Hepatocyte (in vitro differentiated cells): ENCODE measurements around the gene LCE7A. TPM values are rescaled to one million over a fixed set of nuclear protein-coding genes. Genes with fewer than 3 reads are reported as not detected.

Source experiments
- DNase-seq: peaks from one replicate; pipeline ENCODE4 v3.0.0-alpha.2; 2016; ENCODE audit warnings: low spot score
- H2AFZ ChIP-seq: fragments of 200-600 bp; sonication (generic); 2 replicates; pipeline ENCODE4 v1.6.0; 2016; ENCODE audit warnings: antibody characterized with exemption, mild to moderate bottlenecking
- H3K27ac ChIP-seq: fragments of 200-600 bp; sonication (generic); 2 replicates; pipeline ENCODE4 v1.5.1; 2016; ENCODE audit warnings: mild to moderate bottlenecking
- H3K27me3 ChIP-seq: fragments of 200-600 bp; sonication (generic); 2 replicates; pipeline ENCODE4 v1.6.1; 2016
- H3K36me3 ChIP-seq: fragments of 200-600 bp; sonication (generic); replicated peaks from 2 replicates; pipeline ENCODE4 v1.5.1; 2016; ENCODE audit warnings: low read depth; ENCODE audit not compliant: insufficient read depth
- H3K4me1 ChIP-seq: fragments of 200-600 bp; sonication (generic); 2 replicates; pipeline ENCODE4 v1.5.1; 2016; ENCODE audit warnings: mild to moderate bottlenecking, moderate library complexity; ENCODE audit not compliant: insufficient read depth
- H3K4me2 ChIP-seq: fragments of 200-600 bp; sonication (generic); 2 replicates; pipeline ENCODE4 v1.6.0; 2016
- H3K4me3 ChIP-seq: fragments of 200-600 bp; sonication (generic); 2 replicates; pipeline ENCODE4 v1.5.1; 2016; ENCODE audit warnings: mild to moderate bottlenecking
- H3K79me2 ChIP-seq: fragments of 200-600 bp; sonication (generic); 2 replicates; pipeline ENCODE4 v1.6.0; 2017; ENCODE audit warnings: mild to moderate bottlenecking
- H3K9me2 ChIP-seq: fragments of 200-600 bp; sonication (generic); replicated peaks from 2 replicates; pipeline ENCODE4 v1.6.0; 2017; ENCODE audit warnings: mild to moderate bottlenecking; ENCODE audit not compliant: insufficient read depth
- H3K9me3 ChIP-seq: fragments of 200-600 bp; sonication (generic); 2 replicates; pipeline ENCODE4 v1.5.1; 2016; ENCODE audit warnings: low read depth, mild to moderate bottlenecking
- H4K20me1 ChIP-seq: fragments of 200-600 bp; sonication (generic); 2 replicates; pipeline ENCODE4 v1.6.0; 2016; ENCODE audit warnings: mild to moderate bottlenecking; ENCODE audit not compliant: insufficient read depth, poor library complexity, severe bottlenecking
- EZH2 ChIP-seq: fragments of 200-600 bp; sonication (generic); IDR thresholded peaks from 2 replicates; pipeline ENCODE4 v1.6.1; 2016; ENCODE audit warnings: antibody characterized with exemption, mild to moderate bottlenecking, borderline replicate concordance
- EZH2phosphoT487 ChIP-seq: fragments of 200-600 bp; sonication (generic); IDR thresholded peaks from one replicate; pipeline ENCODE4 v1.6.1; 2018; ENCODE audit warnings: antibody characterized with exemption, mild to moderate bottlenecking, low read depth, moderate library complexity; ENCODE audit not compliant: unreplicated experiment, severe bottlenecking
- WGBS: methylation state at CpG from one replicate; pipeline ENCODE4 v1.1.6; 2016; ENCODE audit warnings: low lambda C conversion rate; ENCODE audit errors: missing lambda C conversion rate; 5-methylcytosine and 5-hydroxymethylcytosine counted together
- polyA plus RNA-seq: library from polyadenylated mRNA; unstranded; fragments of >200 nt; fragmentation: Nextera tagmentation; extraction: Ambion mirVana; gene quantifications from 2 replicates; pipeline ENCODE4 v1.2.1, GENCODE V29; 2016
- total RNA-seq: library from RNA; depleted of rRNA; stranded (reverse); fragments of >200 nt; gene quantifications from 2 replicates; pipeline ENCODE4 v1.2.3, GENCODE V29; 2014
- TF ChIP-seq, protein P1 (sequence below): fragments of 200-600 bp; sonication (generic); IDR thresholded peaks from 2 replicates; pipeline ENCODE4 v1.5.1; 2016; ENCODE audit warnings: antibody characterized with exemption, mild to moderate bottlenecking; ENCODE audit not compliant: poor library complexity

The LCE7A gene
- total and polyA plus RNA-seq, 2 experiments from 2014 or later: not detected

DNA sequence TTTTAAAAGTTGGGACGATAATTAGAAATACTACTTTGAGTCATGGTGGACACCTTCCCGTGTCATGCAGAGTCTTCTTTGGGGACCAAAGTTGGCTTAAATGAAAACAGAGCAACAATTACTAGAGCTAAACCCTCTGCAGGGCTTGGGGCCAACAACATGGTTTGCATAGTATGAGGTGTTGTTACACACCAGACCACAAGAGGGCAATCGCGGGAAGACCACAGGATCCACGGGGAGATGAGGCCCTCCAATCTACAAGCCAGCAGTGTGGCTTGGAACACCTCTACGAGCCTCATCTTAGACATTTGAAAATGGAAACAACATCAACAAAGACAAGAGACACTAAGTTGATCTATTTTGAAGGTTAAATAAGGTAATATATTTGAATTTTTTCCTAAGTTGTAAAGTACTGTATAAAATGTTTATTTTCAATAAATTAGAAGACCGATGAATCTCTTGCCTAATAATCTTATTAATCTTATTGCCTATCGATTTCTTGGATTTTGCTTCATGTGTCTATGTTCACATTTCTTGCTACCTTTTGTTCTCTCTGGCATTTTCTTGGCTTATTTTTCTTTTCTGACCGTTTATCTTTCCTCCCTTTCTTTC, 10.1 kb downstream of the LCE7A start:
- H3K27ac ChIP-seq: no peak overlapping the region
- H3K27me3 ChIP-seq: no peaks in the 10 kb centered on the region
- H3K4me2 ChIP-seq: no peak overlapping the region
- H3K79me2 ChIP-seq: no peaks in the 10 kb centered on the region
- H3K4me1 ChIP-seq: no peaks in the 10 kb centered on the region
- TF ChIP-seq EZH2: no peak
- TF ChIP-seq EZH2phosphoT487: no peak
- TF ChIP-seq, protein P1, sequence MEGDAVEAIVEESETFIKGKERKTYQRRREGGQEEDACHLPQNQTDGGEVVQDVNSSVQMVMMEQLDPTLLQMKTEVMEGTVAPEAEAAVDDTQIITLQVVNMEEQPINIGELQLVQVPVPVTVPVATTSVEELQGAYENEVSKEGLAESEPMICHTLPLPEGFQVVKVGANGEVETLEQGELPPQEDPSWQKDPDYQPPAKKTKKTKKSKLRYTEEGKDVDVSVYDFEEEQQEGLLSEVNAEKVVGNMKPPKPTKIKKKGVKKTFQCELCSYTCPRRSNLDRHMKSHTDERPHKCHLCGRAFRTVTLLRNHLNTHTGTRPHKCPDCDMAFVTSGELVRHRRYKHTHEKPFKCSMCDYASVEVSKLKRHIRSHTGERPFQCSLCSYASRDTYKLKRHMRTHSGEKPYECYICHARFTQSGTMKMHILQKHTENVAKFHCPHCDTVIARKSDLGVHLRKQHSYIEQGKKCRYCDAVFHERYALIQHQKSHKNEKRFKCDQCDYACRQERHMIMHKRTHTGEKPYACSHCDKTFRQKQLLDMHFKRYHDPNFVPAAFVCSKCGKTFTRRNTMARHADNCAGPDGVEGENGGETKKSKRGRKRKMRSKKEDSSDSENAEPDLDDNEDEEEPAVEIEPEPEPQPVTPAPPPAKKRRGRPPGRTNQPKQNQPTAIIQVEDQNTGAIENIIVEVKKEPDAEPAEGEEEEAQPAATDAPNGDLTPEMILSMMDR: peak; percentile 33
- H4K20me1 ChIP-seq: no peaks in the 10 kb centered on the region
- no peaks in the 10 kb centered on the region for H3K36me3 ChIP-seq
- no peaks in the 10 kb centered on the region for H3K9me2 ChIP-seq
- 38% methylated on average over 9 of the region's 9 CpGs for WGBS
- peak; percentile 43 for DNase-seq
- H3K4me3 ChIP-seq: no peak overlapping the region
- H2AFZ ChIP-seq: no peak overlapping the region
- no peaks in the 10 kb centered on the region for H3K9me3 ChIP-seq

DNA sequence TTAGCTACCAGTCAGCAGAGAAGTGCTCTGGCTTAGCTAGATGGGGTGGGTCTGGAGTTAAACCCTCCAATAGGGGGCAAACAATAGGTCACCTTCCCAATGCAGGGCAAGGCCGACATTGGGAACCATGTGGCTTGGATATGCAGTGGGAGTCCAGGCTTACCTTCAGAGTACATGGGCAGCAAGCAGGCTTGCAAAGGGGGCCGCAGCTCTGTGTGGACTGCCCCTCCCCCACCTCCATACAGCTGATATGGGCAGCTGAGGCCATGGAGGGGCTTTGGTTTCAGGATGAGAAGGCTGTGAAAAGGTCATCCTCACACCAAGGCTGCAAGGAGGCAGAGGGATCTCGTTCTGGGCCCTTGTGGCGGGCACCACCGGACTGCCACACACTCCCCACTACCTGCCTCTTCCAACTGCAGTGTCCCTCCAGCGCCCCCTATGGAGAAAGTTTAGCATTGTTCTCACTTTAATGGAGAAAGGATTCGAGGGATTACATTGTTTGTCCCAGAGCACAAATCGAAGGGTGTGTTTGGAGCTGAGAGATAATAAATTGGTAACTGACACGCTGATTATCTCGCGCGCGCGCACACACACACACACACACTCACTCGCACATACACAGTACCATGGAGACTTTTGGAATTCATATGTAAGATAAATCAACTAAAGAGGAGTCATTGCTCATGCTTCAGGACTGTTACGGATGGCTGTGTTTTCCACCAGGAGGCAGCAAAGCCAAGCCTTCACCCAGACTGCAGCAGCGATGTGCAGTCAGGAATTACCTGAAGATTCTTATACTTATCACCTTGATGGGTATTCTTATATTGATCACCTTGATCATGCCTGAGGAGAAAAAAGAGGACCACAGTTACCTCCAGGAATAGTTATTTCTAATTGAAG, 11.3 kb downstream of the LCE7A start:
- Histone ChIP-seq H3K27ac (no peak overlapping the region), H3K9me2 (no peaks in the 10 kb centered on the region), H3K79me2 (no peaks in the 10 kb centered on the region), H3K4me3 (no peak overlapping the region), H4K20me1 (no peaks in the 10 kb centered on the region), H3K36me3 (no peaks in the 10 kb centered on the region), H3K27me3 (no peaks in the 10 kb centered on the region), H3K4me1 (no peaks in the 10 kb centered on the region), H2AFZ (no peak overlapping the region), H3K4me2 (no peak overlapping the region), H3K9me3 (no peaks in the 10 kb centered on the region)
- 68% methylated on average over 17 of the region's 17 CpGs for WGBS
- TF ChIP-seq EZH2 (no peak), EZH2phosphoT487 (no peak)
- TF ChIP-seq, protein P1: no peak
- DNase-seq: no peak

DNA sequence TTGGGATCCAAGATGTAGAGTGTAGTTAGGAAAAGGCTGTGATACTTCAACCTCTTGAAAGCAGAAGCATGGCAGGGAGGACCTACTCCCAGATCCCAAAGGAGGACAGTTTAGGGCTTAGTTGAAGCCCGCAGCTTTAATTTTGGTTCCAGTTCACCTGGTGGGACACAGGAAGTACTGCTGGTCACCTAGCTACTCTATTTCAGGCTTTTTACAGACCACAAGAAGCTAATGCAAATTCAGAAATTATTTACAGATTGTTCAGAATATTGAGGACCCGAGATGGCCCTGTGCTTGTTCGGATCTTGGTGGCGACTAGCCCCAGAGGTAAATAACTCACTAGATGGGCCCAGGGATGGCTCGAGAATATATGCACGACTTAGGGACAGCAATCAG, 11.9 kb downstream of the LCE7A start:
- Histone ChIP-seq H3K4me2 (no peak overlapping the region), H2AFZ (no peak overlapping the region), H3K4me1 (no peaks in the 10 kb centered on the region), H4K20me1 (no peaks in the 10 kb centered on the region), H3K36me3 (no peaks in the 10 kb centered on the region), H3K9me3 (no peaks in the 10 kb centered on the region), H3K9me2 (no peaks in the 10 kb centered on the region), H3K27me3 (no peaks in the 10 kb centered on the region), H3K79me2 (no peaks in the 10 kb centered on the region), H3K27ac (no peak overlapping the region), H3K4me3 (no peak overlapping the region)
- WGBS: 74% methylated on average over 6 of the region's 6 CpGs
- no peak for DNase-seq
- TF ChIP-seq EZH2phosphoT487: no peak
- no peak for TF ChIP-seq EZH2
- TF ChIP-seq, protein P1: no peak
